Panc1 (cell line): ENCODE measurements around the gene SCARF2. TPM values are rescaled to one million over a fixed set of nuclear protein-coding genes. Genes with fewer than 3 reads are reported as not detected.

ENCODE experiments used
- ATAC-seq: fragments of 200-7000 bp; cut with Tn5 transposase; 2 replicates; pipeline ENCODE4 v1.9.1; 2020; ENCODE audit warnings: mild to moderate bottlenecking, moderate library complexity
- BruUV-seq: library from RNA; stranded (reverse); fragments of 400-500 nt; replicated peaks from 2 replicates; lab custom pipeline; 2021; lab: Mats Ljungman, UMichigan
- CTCF ChIA-PET: fragments of 300-600 bp; sonication (Branson Sonifier 250); formaldehyde crosslinking; loops from one replicate; lab custom pipeline; 2022; ENCODE audit warnings: antibody characterized with exemption; lab: Charles Lee
- POLR2A ChIA-PET: fragments of 300-600 bp; sonication (Branson Sonifier 250); formaldehyde crosslinking; loops from one replicate; lab custom pipeline; 2022; ENCODE audit warnings: antibody characterized with exemption; lab: Charles Lee
- DNase-seq: peaks from one replicate; pipeline ENCODE4 v3.0.0-alpha.2; 2010; ENCODE audit warnings: low read depth, low spot score
- H3K27ac ChIP-seq: 2 replicates; pipeline ENCODE4 v1.5.1; 2011; ENCODE audit warnings: mild to moderate bottlenecking, low read length, inconsistent platforms
- H3K27me3 ChIP-seq: fragments of 200-500 bp; sonication (Bioruptor generic); 2 replicates; pipeline ENCODE4 v1.6.0; 2014; ENCODE audit warnings: low read length, inconsistent platforms; ENCODE audit not compliant: control insufficient read depth, insufficient read depth
- H3K36me3 ChIP-seq: fragments of 200-500 bp; sonication (Bioruptor generic); 2 replicates; pipeline ENCODE4 v1.5.1; 2014; ENCODE audit warnings: inconsistent platforms, mild to moderate bottlenecking, low read length, moderate library complexity; ENCODE audit not compliant: control insufficient read depth, insufficient read depth
- H3K4me1 ChIP-seq: 2 replicates; pipeline ENCODE4 v1.5.1; 2011; ENCODE audit warnings: inconsistent platforms, mild to moderate bottlenecking, low read length, moderate library complexity; ENCODE audit not compliant: control insufficient read depth, insufficient read depth
- H3K4me3 ChIP-seq, 2 experiments: 2 replicates each; pipeline ENCODE4 v1.5.1; 2011 to 2012; ENCODE audit warnings: low read depth in 2 of 2, low read length in 2 of 2, mild to moderate bottlenecking in 2 of 2, inconsistent platforms in 1 of 2, moderate library complexity in 1 of 2
- H3K9me3 ChIP-seq: fragments of 200-500 bp; sonication (Bioruptor generic); 2 replicates; pipeline ENCODE4 v1.5.1; 2014; ENCODE audit warnings: low read depth, mild to moderate bottlenecking, inconsistent platforms, low read length, moderate library complexity; ENCODE audit not compliant: control insufficient read depth, insufficient read depth
- POLR2AphosphoS5 ChIP-seq: IDR thresholded peaks from 2 replicates; pipeline ENCODE4 v1.6.1; 2012; ENCODE audit warnings: mild to moderate bottlenecking, low read depth, low read length, moderate library complexity
- REST ChIP-seq, 2 experiments: IDR thresholded peaks; 2 replicates each; pipeline ENCODE4 v1.6.1; 2011 to 2012; ENCODE audit warnings: low read depth in 2 of 2, control low read depth in 1 of 2, low read length in 1 of 2, mild to moderate bottlenecking in 1 of 2, moderate library complexity in 1 of 2; ENCODE audit not compliant: insufficient read depth in 1 of 2
- SIN3A ChIP-seq: IDR thresholded peaks from 2 replicates; pipeline ENCODE4 v1.6.1; 2012; ENCODE audit warnings: low read depth, mild to moderate bottlenecking, low read length, moderate library complexity, borderline replicate concordance; ENCODE audit not compliant: insufficient read depth
- TCF7L2 ChIP-seq: IDR thresholded peaks from 2 replicates; pipeline ENCODE4 v1.6.1; 2011; ENCODE audit warnings: mild to moderate bottlenecking, low read depth, low read length, inconsistent platforms
- in situ Hi-C: cut with HindIII; loops from 2 replicates; pipeline ENCODE4 v1.10.0; 2016; ENCODE audit warnings: low sequenced_read_pairs, low pct_unique_long_range_greater_than_20kb
- intact Hi-C: fragments of 100-400 bp; cut with micrococcal nuclease; formaldehyde crosslinking; loops from one replicate; pipeline ENCODE4 v1.10.0; 2022; ENCODE audit not compliant: unreplicated experiment
- total RNA-seq: library from RNA; stranded (reverse); gene quantifications from one replicate; pipeline ENCODE4 v1.2.1, GENCODE V29; 2021; ENCODE audit not compliant: unreplicated experiment
- TF ChIP-seq, protein P1 (sequence below): fragments of 450-650 bp; IDR thresholded peaks from 2 replicates; pipeline ENCODE4 v1.5.1; 2017; ENCODE audit warnings: mild to moderate bottlenecking

SCARF2 gene
- total RNA-seq, 1 experiment from 2014 or later = 3.2 TPM

GRCh38 chr22:20436768-20437612 is 635 bp downstream of the SCARF2 start:
- Histone ChIP-seq H3K4me3 (peak overlapping the region; percentile 47 to 50), H3K9me3 (no peaks in the 10 kb centered on the region), H3K27ac (no peak overlapping the region), H3K36me3 (no peaks in the 10 kb centered on the region), H3K27me3 (no peaks in the 10 kb centered on the region), H3K4me1 (no peaks in the 10 kb centered on the region)
- intact Hi-C loops (no loop called here), in situ Hi-C loops (no loop called here)
- no TSS peak for BruUV-seq
- POLR2A ChIA-PET = no interaction called here
- DNase-seq (no peak), ATAC-seq (peak; percentile 47)
- TF ChIP-seq TCF7L2 (no peak), SIN3A (no peak), POLR2AphosphoS5 (no peak), REST (IDR thresholded peaks at IDR 0.05; ENCODE audit: insufficient read depth in 1 of 2, low read depth in 2 of 2, low read length in 1 of 2) (no peak)
- TF ChIP-seq, protein P1, sequence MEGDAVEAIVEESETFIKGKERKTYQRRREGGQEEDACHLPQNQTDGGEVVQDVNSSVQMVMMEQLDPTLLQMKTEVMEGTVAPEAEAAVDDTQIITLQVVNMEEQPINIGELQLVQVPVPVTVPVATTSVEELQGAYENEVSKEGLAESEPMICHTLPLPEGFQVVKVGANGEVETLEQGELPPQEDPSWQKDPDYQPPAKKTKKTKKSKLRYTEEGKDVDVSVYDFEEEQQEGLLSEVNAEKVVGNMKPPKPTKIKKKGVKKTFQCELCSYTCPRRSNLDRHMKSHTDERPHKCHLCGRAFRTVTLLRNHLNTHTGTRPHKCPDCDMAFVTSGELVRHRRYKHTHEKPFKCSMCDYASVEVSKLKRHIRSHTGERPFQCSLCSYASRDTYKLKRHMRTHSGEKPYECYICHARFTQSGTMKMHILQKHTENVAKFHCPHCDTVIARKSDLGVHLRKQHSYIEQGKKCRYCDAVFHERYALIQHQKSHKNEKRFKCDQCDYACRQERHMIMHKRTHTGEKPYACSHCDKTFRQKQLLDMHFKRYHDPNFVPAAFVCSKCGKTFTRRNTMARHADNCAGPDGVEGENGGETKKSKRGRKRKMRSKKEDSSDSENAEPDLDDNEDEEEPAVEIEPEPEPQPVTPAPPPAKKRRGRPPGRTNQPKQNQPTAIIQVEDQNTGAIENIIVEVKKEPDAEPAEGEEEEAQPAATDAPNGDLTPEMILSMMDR = no peak
- CTCF ChIA-PET = no interaction called here

GRCh38 chr22:20436307-20436767 is 1.3 kb downstream of the SCARF2 start:
- ATAC-seq = no peak

More at GRCh38 chr22:20436307-20436767, 1.3 kb downstream of the SCARF2 start:
- no peak overlapping the region for H3K27ac ChIP-seq
- ChIA-PET CTCF (no interaction called here), POLR2A (no interaction called here)
- H3K27me3 ChIP-seq = no peaks in the 10 kb centered on the region
- H3K9me3 ChIP-seq = no peaks in the 10 kb centered on the region
- intact Hi-C loops (no loop called here), in situ Hi-C loops (no loop called here)
- TF ChIP-seq, protein P1 = no peak
- TF ChIP-seq REST (IDR thresholded peaks at IDR 0.05; ENCODE audit: insufficient read depth in 1 of 2, low read depth in 2 of 2, low read length in 1 of 2) (no peak), POLR2AphosphoS5 (no peak), SIN3A (no peak), TCF7L2 (no peak)
- no peaks in the 10 kb centered on the region for H3K36me3 ChIP-seq
- peak overlapping the region in 1 of 2 experiments; percentile 50 for H3K4me3 ChIP-seq
- no TSS peak for BruUV-seq
- no peaks in the 10 kb centered on the region for H3K4me1 ChIP-seq
- no peak for DNase-seq
